ENCODE data around the gene HMCN1.
A peak's percentile ranks its signal among the peaks of the same experiment; 100 is the strongest.

Gene HMCN1

DNA sequence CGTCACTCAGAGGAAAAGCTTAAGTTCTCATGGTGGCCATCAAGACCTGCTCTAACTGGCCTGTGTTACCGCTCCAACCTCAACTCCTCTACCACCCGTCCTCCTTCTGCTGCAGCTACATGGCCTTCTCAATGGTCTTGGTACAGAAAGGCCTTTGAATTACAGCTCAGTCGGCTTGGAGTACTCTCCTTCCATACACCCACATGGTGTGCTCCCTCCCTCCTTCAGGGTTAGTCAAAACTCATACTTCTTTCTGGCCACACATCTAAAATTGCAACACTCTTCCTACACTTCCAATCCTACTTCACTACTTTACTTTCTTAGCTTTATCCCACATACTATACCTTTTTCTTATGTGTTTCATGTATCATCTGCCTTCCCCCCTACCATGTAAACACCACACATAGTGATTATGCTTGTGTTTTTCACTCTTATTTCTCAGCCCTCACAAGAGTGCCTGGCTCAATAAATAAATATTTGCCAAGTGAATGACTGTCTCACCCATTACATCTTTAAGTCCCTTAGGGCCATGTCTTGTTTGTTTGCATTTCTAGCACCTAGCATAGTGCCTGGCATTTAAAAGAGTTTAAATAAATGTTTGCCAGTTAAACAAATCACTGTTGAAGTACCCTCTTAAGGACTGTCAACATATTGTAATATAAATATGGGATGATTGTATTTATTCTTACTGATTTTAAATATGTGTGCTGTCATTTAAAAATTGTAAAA, 37.6 kb upstream of the HMCN1 start:
- H3K4me3 ChIP-seq (replicated peaks; ENCODE audit: low read depth, low read length) = no peak overlapping the region
- no peak for DNase-seq (ENCODE audit: extremely low read depth, low read depth)
- TF ChIP-seq, protein P1, sequence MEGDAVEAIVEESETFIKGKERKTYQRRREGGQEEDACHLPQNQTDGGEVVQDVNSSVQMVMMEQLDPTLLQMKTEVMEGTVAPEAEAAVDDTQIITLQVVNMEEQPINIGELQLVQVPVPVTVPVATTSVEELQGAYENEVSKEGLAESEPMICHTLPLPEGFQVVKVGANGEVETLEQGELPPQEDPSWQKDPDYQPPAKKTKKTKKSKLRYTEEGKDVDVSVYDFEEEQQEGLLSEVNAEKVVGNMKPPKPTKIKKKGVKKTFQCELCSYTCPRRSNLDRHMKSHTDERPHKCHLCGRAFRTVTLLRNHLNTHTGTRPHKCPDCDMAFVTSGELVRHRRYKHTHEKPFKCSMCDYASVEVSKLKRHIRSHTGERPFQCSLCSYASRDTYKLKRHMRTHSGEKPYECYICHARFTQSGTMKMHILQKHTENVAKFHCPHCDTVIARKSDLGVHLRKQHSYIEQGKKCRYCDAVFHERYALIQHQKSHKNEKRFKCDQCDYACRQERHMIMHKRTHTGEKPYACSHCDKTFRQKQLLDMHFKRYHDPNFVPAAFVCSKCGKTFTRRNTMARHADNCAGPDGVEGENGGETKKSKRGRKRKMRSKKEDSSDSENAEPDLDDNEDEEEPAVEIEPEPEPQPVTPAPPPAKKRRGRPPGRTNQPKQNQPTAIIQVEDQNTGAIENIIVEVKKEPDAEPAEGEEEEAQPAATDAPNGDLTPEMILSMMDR (IDR thresholded peaks at IDR 0.05; ENCODE audit: low read depth, low read length, missing control alignments) = no peak

DNA sequence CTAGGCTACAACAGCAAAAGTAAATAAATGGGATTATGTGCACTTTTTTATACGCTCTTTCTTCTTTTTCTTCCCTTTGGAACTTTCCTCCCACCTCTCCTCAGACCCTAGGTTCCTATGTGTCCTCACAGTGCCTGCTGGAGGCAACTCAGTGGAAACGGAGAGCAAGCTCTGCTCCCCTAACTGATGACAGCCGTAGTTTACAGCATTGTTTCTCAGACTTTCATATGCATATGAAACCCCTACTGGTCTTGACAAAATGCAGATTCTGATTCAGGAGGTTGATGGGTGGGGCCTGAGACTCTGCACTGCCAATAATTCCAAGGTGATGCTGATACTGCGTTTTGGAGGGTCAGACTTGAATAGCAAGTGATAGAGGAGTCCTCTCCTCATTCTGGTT, 34.3 kb upstream of the HMCN1 start:
- no peak for DNase-seq (ENCODE audit: extremely low read depth, low read depth)
- H3K4me3 ChIP-seq (replicated peaks; ENCODE audit: low read depth, low read length) = no peak overlapping the region
- TF ChIP-seq, protein P1 (IDR thresholded peaks at IDR 0.05; ENCODE audit: low read depth, low read length, missing control alignments) = no peak

DNA sequence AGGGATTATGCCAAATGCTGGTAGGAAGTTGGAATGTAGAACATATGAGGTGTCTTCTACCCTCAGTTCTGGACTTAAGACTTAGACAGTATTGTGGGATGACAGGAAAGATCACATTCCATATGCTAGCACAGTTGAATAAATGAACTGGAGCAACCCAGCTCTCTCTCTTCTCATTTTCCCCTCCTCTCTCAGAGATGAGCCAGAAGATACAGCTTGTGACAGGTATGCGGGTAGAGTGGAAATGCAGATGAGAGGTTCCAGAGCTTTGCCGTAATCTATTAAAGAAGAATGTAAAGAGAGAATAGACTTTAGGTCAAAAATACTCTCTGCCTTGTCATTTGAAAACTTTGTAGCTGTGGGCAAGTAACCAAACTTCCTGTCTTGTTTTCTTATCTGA, 32.5 kb upstream of the HMCN1 start:
- no peak overlapping the region for H3K4me3 ChIP-seq (replicated peaks; ENCODE audit: low read depth, low read length)
- TF ChIP-seq, protein P1 (IDR thresholded peaks at IDR 0.05; ENCODE audit: low read depth, low read length, missing control alignments) = no peak
- no peak for DNase-seq (ENCODE audit: extremely low read depth, low read depth)

DNA sequence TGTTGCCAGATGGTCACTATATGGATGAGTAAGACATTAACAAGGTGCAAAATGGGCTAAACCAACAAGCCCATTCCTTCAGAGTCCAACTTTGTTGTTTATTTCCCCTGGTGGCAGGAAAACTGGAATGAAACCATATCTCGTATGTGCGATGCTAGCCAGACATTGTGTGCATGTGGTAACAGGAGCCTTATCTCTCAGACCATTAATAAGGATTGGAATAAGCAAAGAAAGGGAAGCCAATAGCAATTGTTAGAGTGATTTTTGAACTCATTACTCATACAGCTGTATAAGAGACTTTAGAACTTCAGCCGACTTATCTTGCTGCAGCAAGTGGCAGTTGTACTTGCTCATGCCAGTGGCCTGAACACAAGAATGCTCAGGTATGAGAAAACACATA, 30.0 kb upstream of the HMCN1 start:
- no peak for DNase-seq (ENCODE audit: extremely low read depth, low read depth)
- H3K4me3 ChIP-seq (replicated peaks; ENCODE audit: low read depth, low read length) = no peak overlapping the region
- TF ChIP-seq, protein P1 (IDR thresholded peaks at IDR 0.05; ENCODE audit: low read depth, low read length, missing control alignments) = no peak

DNA sequence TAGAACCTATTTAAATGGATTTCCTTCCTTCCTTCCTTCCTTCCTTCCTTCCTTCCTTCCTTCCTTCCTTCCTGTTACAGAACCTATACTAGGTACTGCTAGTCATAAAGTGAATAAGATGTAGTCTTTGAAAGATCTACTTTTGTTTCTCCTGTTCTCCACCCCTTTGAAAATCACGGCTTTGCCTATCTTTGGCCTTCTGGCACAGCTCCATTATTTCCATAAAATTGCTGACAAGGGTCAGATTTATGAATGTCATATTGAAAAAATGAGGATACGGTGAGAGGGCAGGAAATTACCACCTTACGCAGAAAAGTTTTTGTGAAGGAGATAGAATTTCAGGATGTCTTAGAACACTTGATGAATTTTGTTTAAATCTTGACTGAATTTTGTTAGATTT, 18.1 kb upstream of the HMCN1 start:
- TF ChIP-seq, protein P1 (IDR thresholded peaks at IDR 0.05; ENCODE audit: low read depth, low read length, missing control alignments) = no peak
- no peak overlapping the region for H3K4me3 ChIP-seq (replicated peaks; ENCODE audit: low read depth, low read length)

DNA sequence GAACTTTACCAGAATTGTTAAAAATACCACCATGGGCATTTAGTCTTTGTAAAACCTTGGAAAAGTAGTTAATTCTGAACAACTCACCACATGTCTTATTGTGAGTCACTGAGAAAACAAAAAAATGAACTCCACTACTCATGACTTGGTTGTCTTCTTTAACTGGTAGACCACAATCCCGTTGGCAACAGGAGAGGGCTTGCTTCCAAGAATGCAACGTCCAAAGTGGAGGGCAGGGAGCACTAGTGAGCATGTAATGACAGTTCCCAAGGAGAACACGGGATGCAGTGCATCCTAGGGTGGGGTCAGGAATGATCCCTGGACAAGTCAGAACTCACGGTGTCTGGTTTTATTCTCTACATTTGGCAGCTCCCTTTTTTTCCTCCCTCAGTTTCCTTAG, 15.2 kb upstream of the HMCN1 start:
- TF ChIP-seq, protein P1 (IDR thresholded peaks at IDR 0.05; ENCODE audit: low read depth, low read length, missing control alignments) = peak; percentile 46
- no peak overlapping the region for H3K4me3 ChIP-seq (replicated peaks; ENCODE audit: low read depth, low read length)
- DNase-seq (ENCODE audit: extremely low read depth, low read depth) = peak; percentile 82

More for the DNA sequence above, 18.1 kb upstream of the HMCN1 start:
- DNase-seq (ENCODE audit: extremely low read depth, low read depth) = no peak
